Stimulated activated CD8-positive, alpha-beta memory T cell treated with anti-CD3 and anti-CD28 coated beads, Interleukin-7, amount 100 ng/mL, for 24 hours (primary cell): ENCODE data around the gene FMO4.
"Not testable (repeated sequence)": the region's sequence is repeated elsewhere in the genome, so short reads cannot be mapped to it uniquely, and the experiment has no call there.

ENCODE experiments used
- DNase-seq: peaks from one replicate; pipeline ENCODE4 v3.0.0-alpha.2; 2020; ENCODE audit warnings: low read depth

The FMO4 gene

DNA sequence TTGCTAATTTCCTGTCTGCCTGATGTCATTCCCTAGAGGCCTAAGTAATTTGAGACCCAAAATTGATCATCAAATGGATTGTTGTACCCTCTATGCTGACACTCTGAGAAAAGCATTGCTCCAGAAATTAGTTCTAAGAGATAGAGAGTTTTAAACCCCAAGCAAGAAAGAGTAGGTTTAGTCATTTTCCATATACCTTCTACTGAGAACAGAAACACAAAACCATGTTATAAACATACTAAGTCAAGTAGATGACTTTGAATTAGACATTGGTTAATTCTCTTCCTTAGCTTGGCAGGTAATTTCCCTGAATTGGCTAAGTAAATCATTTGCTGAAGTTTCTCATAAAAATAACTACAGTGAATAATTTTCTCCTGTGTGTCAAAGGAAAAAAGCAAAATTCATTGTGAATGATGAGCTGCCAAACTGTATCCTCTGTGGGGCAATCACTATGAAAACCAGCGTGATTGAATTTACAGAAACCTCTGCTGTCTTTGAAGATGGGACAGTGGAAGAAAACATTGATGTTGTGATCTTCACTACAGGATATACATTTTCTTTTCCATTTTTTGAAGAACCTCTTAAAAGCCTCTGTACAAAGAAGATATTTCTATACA, 20.1 kb downstream of the FMO4 start:
- DNase-seq, result no peak

GRCh38 chr1:171335964-171336363, 22.0 kb downstream of the FMO4 start:
- no peak for DNase-seq

- not testable (repeated sequence) for DNase-seq
Measured at GRCh38 chr1:171339345-171339744, 25.4 kb downstream of the FMO4 start.

- DNase-seq, result no peak
Measured at GRCh38 chr1:171343727-171344472, 29.9 kb downstream of the FMO4 start.

DNA sequence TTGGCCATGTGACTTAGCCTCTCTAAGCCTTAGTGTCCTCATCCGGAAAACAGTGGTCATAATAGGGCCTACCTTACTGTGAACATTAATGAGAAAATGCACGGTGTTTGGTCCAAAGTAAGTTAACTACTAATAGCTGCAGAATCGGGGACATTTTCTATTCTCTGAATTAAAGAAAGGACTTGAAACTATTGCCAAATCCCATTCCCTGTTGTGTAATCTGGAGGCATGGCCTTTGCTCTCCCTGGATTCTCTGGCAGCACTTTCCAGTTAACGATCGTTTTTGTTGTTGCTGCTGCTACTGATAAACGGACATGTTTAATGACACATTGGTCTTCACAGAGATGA, 30.5 kb downstream of the FMO4 start:
- DNase-seq, result no peak

DNA sequence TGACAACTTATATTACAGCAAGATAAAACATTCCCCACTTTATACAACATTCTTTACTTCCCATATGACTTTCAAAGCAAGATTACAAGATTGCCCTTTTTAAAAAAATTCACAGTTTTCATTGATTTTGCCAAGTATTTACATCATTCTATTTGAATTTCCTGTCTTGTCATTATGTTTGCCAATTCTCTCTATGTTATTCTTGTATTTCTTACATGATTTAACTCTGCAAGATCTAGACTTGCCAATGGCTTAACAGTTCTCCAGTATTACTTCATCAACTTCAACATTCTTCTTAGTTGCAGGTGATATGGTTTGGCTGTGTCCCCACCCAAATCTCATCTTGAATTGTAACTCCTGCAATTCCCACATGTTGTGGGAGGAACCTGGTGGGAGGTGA, 31.6 kb downstream of the FMO4 start:
- no peak for DNase-seq

GRCh38 chr1:171346881-171347280, 32.9 kb downstream of the FMO4 start:
- DNase-seq, result no peak

DNA sequence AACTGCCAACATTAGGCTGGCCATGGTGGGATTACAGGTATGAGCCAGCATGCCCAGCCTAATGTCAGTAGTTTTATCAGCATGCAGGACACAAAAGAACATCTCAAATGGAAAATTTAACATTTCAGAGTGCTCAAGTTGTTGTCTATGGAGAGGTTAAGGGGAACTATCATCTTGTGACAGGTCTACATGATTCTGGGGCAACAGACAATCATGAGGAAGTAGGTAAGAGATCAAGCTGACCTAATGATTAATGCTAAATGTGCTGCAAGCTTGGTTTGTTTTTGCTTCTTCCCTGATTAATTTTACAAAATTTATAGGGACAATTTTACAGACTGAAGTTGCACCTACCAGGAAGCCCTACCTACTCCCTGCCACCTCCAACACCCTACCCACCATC, 36.6 kb downstream of the FMO4 start:
- DNase-seq, result no peak

GRCh38 chr1:171351961-171352360, 38.0 kb downstream of the FMO4 start:
- DNase-seq, result no peak

GRCh38 chr1:171352554-171352953, 38.6 kb downstream of the FMO4 start:
- DNase-seq, result no peak

- no peak for DNase-seq
Measured at GRCh38 chr1:171355727-171356126, 41.7 kb downstream of the FMO4 start.

GRCh38 chr1:171357179-171357578, 43.2 kb downstream of the FMO4 start:
- DNase-seq, result no peak

DNA sequence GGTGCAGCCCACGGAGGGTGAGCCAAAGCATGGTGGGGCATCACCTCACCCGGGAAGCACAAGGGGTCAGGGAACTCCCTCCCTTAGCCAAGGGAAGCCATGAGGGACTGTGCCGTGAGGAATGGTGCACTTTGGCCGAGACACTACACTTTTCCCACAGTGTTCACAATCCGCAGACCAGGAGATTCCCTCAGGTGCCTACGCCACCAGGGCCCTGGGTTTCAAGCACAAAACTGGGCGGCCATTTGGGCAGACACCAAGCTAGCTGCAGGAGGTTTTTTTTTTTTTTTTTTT, 45.3 kb downstream of the FMO4 start:
- DNase-seq, result not testable (repeated sequence)

GRCh38 chr1:171359731-171360527, 45.9 kb downstream of the FMO4 start:
- DNase-seq, result not testable (repeated sequence)

DNA sequence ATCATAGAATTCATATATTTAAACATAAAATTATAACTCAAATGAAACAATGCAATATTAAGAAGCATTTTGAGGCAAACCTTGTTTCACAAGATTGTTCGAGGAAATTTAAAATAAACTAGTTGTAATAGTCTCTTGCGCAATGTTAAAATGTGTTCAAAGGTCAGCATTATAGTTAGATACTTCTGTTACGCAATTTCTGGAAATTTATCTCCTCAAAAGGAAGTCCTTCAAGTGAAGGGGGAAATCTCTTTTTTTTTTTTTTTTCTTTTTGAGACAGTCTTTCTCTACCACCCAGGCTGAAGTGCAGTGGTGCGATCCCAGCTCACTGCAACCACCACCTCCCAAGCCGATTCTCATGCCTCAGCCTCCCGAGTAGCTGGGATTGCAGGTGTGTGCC, 52.1 kb downstream of the FMO4 start:
- no peak for DNase-seq

- DNase-seq, result no peak
Measured at GRCh38 chr1:171366816-171367215, 52.8 kb downstream of the FMO4 start.

DNA sequence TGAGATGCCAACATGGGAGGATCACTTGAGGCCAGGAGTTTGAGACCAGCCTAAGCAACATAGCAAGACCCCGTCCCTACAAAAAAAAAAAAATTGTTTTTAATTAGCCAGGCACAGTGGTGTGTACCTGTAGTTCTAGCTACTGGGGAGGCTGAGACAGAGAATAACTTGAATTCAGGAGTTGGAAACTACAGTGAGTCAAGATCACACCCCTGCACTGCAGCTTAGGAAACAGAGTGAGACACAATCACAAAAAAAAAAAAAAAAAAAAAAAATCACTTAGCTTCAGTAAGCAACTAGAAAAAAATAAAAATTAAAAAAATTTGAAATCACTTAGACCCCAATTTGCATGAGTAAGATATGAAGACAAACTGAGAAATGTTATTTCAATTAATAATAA, 53.5 kb downstream of the FMO4 start:
- no peak for DNase-seq

DNA sequence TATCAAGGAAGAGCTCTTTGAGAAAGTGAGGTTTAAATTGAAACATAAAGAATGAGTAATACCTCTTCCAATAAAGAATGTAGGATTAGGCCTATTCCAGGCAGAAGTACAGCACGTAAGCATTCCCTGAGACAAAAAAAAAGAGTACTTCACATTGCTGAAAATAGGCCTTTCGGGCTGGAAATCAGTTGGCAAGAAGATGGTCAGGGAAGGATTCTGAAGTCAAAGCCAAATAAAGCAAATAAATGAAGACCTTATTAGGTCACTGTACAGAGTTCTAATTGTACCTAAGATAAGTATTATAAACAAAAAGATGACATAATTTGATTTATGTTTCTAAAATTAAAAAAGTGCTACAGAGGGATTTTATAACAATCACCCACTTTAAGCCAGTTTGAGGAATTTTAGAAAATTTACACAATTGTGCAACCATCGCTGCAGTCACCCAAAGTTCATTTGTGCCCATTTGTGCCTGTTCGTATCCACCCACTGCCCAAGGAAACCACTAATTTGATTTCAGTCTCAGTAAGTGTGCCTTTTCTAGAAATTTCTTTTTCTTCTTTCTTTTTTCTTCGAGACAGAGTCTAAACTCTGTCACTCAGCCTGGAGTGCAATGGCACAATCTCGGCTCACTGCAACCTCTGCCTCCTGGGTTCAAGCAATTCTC, 58.6 kb downstream of the FMO4 start:
- DNase-seq, result no peak

GRCh38 chr1:171373357-171374122, 59.6 kb downstream of the FMO4 start:
- not testable (repeated sequence) for DNase-seq

GRCh38 chr1:171379846-171380245, 65.9 kb downstream of the FMO4 start:
- DNase-seq, result no peak

- DNase-seq, result no peak
Measured at GRCh38 chr1:171381866-171382210, 67.9 kb downstream of the FMO4 start.

DNA sequence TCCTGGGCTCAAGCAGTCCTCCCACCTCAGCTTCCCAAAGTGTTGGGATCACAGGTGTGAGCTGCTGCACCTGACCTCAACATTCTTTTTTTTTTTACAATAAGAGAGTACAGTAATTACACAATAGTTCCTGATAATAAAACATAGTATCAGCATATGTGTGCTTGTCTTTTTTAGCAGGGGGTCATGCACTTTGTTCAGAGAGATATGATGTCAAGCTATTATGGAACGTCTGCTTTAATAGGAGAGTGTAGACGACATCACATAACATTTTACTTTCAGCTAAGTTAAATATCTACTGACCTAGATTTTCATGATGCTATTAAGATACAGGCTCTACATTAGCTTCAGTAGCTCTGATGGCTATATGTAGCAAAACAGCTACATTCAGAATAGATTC, 70.5 kb downstream of the FMO4 start:
- no peak for DNase-seq
